ENCODE measurements around the gene EVC. TPM values are rescaled to one million over a fixed set of nuclear protein-coding genes. Genes with fewer than 3 reads are reported as not detected.
"Not testable (repeated sequence)": the region's sequence is repeated elsewhere in the genome, so short reads cannot be mapped to it uniquely, and the experiment has no call there.

EVC gene
- total RNA-seq, 1 donor from 2014 or later = 0.83 TPM

GRCh38 chr4:5810770-5811430 is 99.9 kb downstream of the EVC start:
- intact Hi-C loops (cut with micrococcal nuclease) = no loop called here

GRCh38 chr4:5812057-5812456 is 101.1 kb downstream of the EVC start:
- intact Hi-C loops (cut with micrococcal nuclease) = not testable (repeated sequence)

- intact Hi-C loops (cut with micrococcal nuclease) = loop anchor here (1.0 kb wide), 3 partner anchors 761 to 1324 kb away; partner anchors contain the start of gene STK32B
These were observed 101.7 kb downstream of the EVC start for GRCh38 chr4:5812506-5813229.

GRCh38 chr4:5813882-5814255 is 102.9 kb downstream of the EVC start:
- intact Hi-C loops (cut with micrococcal nuclease) = loop anchor here (1.0 kb wide), 3 partner anchors 763 to 1326 kb away; partner anchors contain the start of gene STK32B

- intact Hi-C loops (cut with micrococcal nuclease) = no loop called here
These were observed 103.4 kb downstream of the EVC start for GRCh38 chr4:5814421-5814820.

- intact Hi-C loops (cut with micrococcal nuclease) = no loop called here
These were observed 104.6 kb downstream of the EVC start for GRCh38 chr4:5815641-5816040.

- intact Hi-C loops (cut with micrococcal nuclease) = no loop called here
These were observed 105.1 kb downstream of the EVC start for GRCh38 chr4:5816101-5816500.

GRCh38 chr4:5816851-5817375 is 105.9 kb downstream of the EVC start:
- intact Hi-C loops (cut with micrococcal nuclease) = no loop called here

- intact Hi-C loops (cut with micrococcal nuclease) = loop anchor here (1.0 to 10.0 kb wide), 5 partner anchors 65 to 1567 kb away; no protein-coding TSS in a partner anchor
These were observed 110.8 kb downstream of the EVC start for GRCh38 chr4:5821665-5822358.

GRCh38 chr4:5822619-5823018 is 111.6 kb downstream of the EVC start:
- intact Hi-C loops (cut with micrococcal nuclease) = loop anchor here (1.0 to 10.0 kb wide), 5 partner anchors 65 to 1568 kb away; no protein-coding TSS in a partner anchor

- intact Hi-C loops (cut with micrococcal nuclease) = loop anchor here (1.0 to 10.0 kb wide), 6 partner anchors 39 to 1569 kb away; no protein-coding TSS in a partner anchor
These were observed 112.7 kb downstream of the EVC start for GRCh38 chr4:5823542-5824211.

- intact Hi-C loops (cut with micrococcal nuclease) = loop anchor here (1.0 to 10.0 kb wide), 6 partner anchors 39 to 1569 kb away; no protein-coding TSS in a partner anchor
These were observed 113.2 kb downstream of the EVC start for GRCh38 chr4:5824227-5824626.

GRCh38 chr4:5824635-5825034 is 113.6 kb downstream of the EVC start:
- intact Hi-C loops (cut with micrococcal nuclease) = loop anchor here (1.0 to 10.0 kb wide), 6 partner anchors 38 to 1570 kb away; no protein-coding TSS in a partner anchor

- intact Hi-C loops (cut with micrococcal nuclease) = loop anchor here (2.0 to 10.0 kb wide), 4 partner anchors 37 to 1571 kb away; no protein-coding TSS in a partner anchor
These were observed 114.5 kb downstream of the EVC start for GRCh38 chr4:5825321-5826041.

GRCh38 chr4:5826437-5827107 is 115.6 kb downstream of the EVC start:
- intact Hi-C loops (cut with micrococcal nuclease) = loop anchor here (10.0 kb wide), 3 partner anchors 128 to 1572 kb away; no protein-coding TSS in a partner anchor

- intact Hi-C loops (cut with micrococcal nuclease) = loop anchor here (10.0 kb wide), 3 partner anchors 127 to 1573 kb away; no protein-coding TSS in a partner anchor
These were observed 116.4 kb downstream of the EVC start for GRCh38 chr4:5827108-5828004.

- intact Hi-C loops (cut with micrococcal nuclease) = loop anchor here (10.0 kb wide), 3 partner anchors 127 to 1573 kb away; no protein-coding TSS in a partner anchor
These were observed 117.0 kb downstream of the EVC start for GRCh38 chr4:5828005-5828391.

- intact Hi-C loops (cut with micrococcal nuclease) = no loop called here
These were observed 125.9 kb downstream of the EVC start for GRCh38 chr4:5836943-5837342.
